ENCODE data around the gene ENO3. TPM values are rescaled to one million over a fixed set of nuclear protein-coding genes. Genes with fewer than 3 reads are reported as not detected.

Gene ENO3
- total RNA-seq, 4 donors from 2014 or later, result 2.5 to 211 (median 12.9) TPM

- no peak for TF ChIP-seq EP300 (IDR thresholded peaks at IDR 0.05; ENCODE audit: low read depth)
- TF ChIP-seq POLR2A (IDR thresholded peaks at IDR 0.05), result no peak
- no peak for TF ChIP-seq POLR2AphosphoS5 (IDR thresholded peaks at IDR 0.05)
- TF ChIP-seq, protein P1, sequence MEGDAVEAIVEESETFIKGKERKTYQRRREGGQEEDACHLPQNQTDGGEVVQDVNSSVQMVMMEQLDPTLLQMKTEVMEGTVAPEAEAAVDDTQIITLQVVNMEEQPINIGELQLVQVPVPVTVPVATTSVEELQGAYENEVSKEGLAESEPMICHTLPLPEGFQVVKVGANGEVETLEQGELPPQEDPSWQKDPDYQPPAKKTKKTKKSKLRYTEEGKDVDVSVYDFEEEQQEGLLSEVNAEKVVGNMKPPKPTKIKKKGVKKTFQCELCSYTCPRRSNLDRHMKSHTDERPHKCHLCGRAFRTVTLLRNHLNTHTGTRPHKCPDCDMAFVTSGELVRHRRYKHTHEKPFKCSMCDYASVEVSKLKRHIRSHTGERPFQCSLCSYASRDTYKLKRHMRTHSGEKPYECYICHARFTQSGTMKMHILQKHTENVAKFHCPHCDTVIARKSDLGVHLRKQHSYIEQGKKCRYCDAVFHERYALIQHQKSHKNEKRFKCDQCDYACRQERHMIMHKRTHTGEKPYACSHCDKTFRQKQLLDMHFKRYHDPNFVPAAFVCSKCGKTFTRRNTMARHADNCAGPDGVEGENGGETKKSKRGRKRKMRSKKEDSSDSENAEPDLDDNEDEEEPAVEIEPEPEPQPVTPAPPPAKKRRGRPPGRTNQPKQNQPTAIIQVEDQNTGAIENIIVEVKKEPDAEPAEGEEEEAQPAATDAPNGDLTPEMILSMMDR (IDR thresholded peaks at IDR 0.05), result no peak
- H3K4me3 ChIP-seq, result peak overlapping the region; percentile 52 to 100 (median 84)
- H3K4me1 ChIP-seq, result peaks cover 30 to 63% (median 40%) of the 10 kb centered on the region in 4 donors
- peak overlapping the region; percentile 95 to 100 (median 100) for H3K27ac ChIP-seq
- 0% methylated on average over 7 of the region's 7 CpGs; no CpG with 5 or more reads in 1 of the 2 donors for WGBS, 2 donors (ENCODE audit: low coverage in 1 of 2)
- H3K36me3 ChIP-seq, result peaks cover 0 to 6% (median 0%) of the 10 kb centered on the region in 4 donors
- DNase-seq, result no peak
- H3K27me3 ChIP-seq, result no peaks in the 10 kb centered on the region
- no peaks in the 10 kb centered on the region for H3K9me3 ChIP-seq
- in situ Hi-C loops (cut with MboI; ENCODE audit: low pct_ligation_motif_present in 1 of 4, low pct_unique_long_range_greater_than_20kb in 1 of 4, low sequenced_read_pairs in 3 of 4), result no loop called here
- intact Hi-C loops (cut with DNase I; ENCODE audit: low total_unique reads), result no loop called here
These were observed 3.9 kb upstream of the ENO3 start for GRCh38 chr17:4947010-4947410.

- H3K27ac ChIP-seq, result peak overlapping the region; percentile 95 to 100 (median 100)
- TF ChIP-seq, protein P1 (IDR thresholded peaks at IDR 0.05), result no peak
- peak in 2 of 3 donors; percentile 3 to 4 for TF ChIP-seq POLR2AphosphoS5 (IDR thresholded peaks at IDR 0.05)
- DNase-seq, result peak; percentile 81
- no peaks in the 10 kb centered on the region for H3K27me3 ChIP-seq
- H3K36me3 ChIP-seq, result peaks cover 0 to 6% (median 0%) of the 10 kb centered on the region in 4 donors
- H3K4me3 ChIP-seq, result peak overlapping the region; percentile 52 to 100 (median 84)
- intact Hi-C loops (cut with DNase I; ENCODE audit: low total_unique reads), result no loop called here
- in situ Hi-C loops (cut with MboI; ENCODE audit: low pct_ligation_motif_present in 1 of 4, low pct_unique_long_range_greater_than_20kb in 1 of 4, low sequenced_read_pairs in 3 of 4), result no loop called here
- H3K9me3 ChIP-seq, result no peaks in the 10 kb centered on the region
- peaks cover 29 to 58% (median 40%) of the 10 kb centered on the region in 4 donors for H3K4me1 ChIP-seq
- WGBS, 2 donors (ENCODE audit: low coverage in 1 of 2), result 1% methylated on average over 49 of the region's 56 CpGs; no CpG with 5 or more reads in 1 of the 2 donors
These were observed 3.3 kb upstream of the ENO3 start for GRCh38 chr17:4947411-4948165.

DNA sequence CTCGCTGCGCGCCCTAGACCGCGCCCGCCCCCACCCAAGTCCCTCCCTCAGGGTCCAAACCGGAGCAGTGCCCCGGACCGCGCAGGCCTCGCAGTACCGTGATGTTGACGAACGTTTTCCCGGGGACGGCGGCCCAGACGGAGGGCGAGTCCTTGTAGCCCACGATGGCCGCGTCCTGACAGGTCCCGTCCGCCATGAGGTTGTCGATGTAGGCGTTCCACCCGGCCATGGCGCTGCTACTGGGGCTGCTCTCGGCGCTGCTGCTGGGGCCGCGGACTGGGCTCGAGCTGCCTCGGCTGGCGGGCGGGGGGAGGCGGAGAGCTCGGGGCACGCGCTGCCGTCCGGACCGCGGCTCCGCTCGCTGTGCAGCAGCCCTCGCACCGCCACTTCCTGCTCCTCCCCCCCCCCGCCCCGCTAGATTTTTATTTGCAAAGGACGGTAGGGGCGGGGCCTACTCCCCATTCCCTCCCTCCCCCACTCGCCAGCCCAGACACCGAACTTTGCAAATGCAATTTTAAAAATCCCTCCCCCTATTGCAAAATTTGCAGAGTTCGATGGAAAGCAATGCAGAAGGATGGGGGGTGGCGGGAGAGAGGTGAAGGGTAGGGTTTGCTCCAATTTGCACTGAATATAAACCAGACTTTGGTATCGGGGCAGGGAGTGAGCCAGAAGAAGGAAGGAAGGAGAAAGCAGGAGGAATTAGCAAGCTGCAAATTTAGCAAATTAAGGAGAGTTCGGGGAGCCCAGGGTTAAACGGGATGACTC lies 2.6 kb upstream of the ENO3 start, which contains the start of gene PFN1:
Gene PFN1, minus strand, starts transcription at position 365 of the 765 bp plus-strand sequence. Its CDS starts 136 bp downstream, at position 229.
- peaks cover 0 to 1% (median 0%) of the 10 kb centered on the region in 4 donors for H3K36me3 ChIP-seq
- intact Hi-C loops (cut with DNase I; ENCODE audit: low total_unique reads) (no loop called here), in situ Hi-C loops (cut with MboI; ENCODE audit: low pct_ligation_motif_present in 1 of 4, low pct_unique_long_range_greater_than_20kb in 1 of 4, low sequenced_read_pairs in 3 of 4) (no loop called here)
- 0% methylated on average over 5 to 43 of the region's 59 CpGs for WGBS, 2 donors (ENCODE audit: low coverage in 1 of 2)
- H3K9me3 ChIP-seq, result no peaks in the 10 kb centered on the region
- no peak for TF ChIP-seq EP300 (IDR thresholded peaks at IDR 0.05; ENCODE audit: low read depth)
- TF ChIP-seq POLR2AphosphoS5 (IDR thresholded peaks at IDR 0.05), result peak; percentile 73 to 96 (median 92)
- peak; percentile 97 for TF ChIP-seq POLR2A (IDR thresholded peaks at IDR 0.05)
- peak within 1 kb of the TSS; percentile 95 to 100 (median 100) for H3K27ac ChIP-seq
- DNase-seq, result peak; percentile 94
- peak within 1 kb of the TSS; percentile 52 to 100 (median 84) for H3K4me3 ChIP-seq
- H3K27me3 ChIP-seq, result no peaks in the 10 kb centered on the region
- H3K4me1 ChIP-seq, result peaks cover 29 to 50% (median 40%) of the 10 kb centered on the region in 4 donors

DNA sequence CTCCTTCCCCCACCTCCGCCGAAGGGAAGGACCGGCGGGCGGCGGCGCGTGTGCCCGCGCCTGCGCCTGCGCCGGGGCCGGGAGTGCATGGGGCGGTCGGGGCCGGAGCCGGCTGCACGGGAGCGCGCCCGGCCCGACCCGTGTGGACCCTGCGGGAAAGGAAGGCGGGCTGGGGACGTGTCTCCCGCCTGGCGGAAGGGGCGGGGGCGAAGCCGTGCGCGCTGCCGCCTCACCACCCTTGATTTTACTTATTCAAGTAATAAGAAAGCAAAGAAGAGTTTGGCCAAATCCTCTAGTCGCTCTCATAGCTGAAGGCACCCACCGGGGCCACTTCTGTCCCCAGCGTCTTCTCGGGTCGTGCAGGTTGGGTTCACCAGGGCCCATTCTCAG lies 2.0 kb upstream of the ENO3 start:
- Histone ChIP-seq H3K36me3 (no peaks in the 10 kb centered on the region), H3K4me1 (peaks cover 29 to 54% (median 37%) of the 10 kb centered on the region in 4 donors), H3K27ac (peak overlapping the region; percentile 95 to 100 (median 100)), H3K27me3 (no peaks in the 10 kb centered on the region), H3K9me3 (no peaks in the 10 kb centered on the region), H3K4me3 (peak overlapping the region; percentile 33 to 92 (median 64))
- 1% methylated on average over 40 of the region's 40 CpGs; no CpG with 5 or more reads in 1 of the 2 donors for WGBS, 2 donors (ENCODE audit: low coverage in 1 of 2)
- intact Hi-C loops (cut with DNase I; ENCODE audit: low total_unique reads) (no loop called here), in situ Hi-C loops (cut with MboI; ENCODE audit: low pct_ligation_motif_present in 1 of 4, low pct_unique_long_range_greater_than_20kb in 1 of 4, low sequenced_read_pairs in 3 of 4) (no loop called here)
- TF ChIP-seq POLR2AphosphoS5 (IDR thresholded peaks at IDR 0.05) (peak; percentile 24 to 54 (median 44)), POLR2A (IDR thresholded peaks at IDR 0.05) (no peak)
- peak; percentile 87 for DNase-seq
